PC-3 (cell line): Measurements from ENCODE around the gene ESRRG. TPM values are rescaled to one million over a fixed set of nuclear protein-coding genes. Genes with fewer than 3 reads are reported as not detected.

Experiments
- ATAC-seq: fragments of 200-7000 bp; cut with Tn5 transposase; 2 replicates; pipeline ENCODE4 v1.9.1; 2020; ENCODE audit warnings: mild to moderate bottlenecking, moderate library complexity
- BruUV-seq: library from RNA; stranded (reverse); fragments of 400-500 nt; replicated peaks from 2 replicates; lab custom pipeline; 2021; lab: Mats Ljungman, UMichigan
- CTCF ChIA-PET: fragments of 300-600 bp; sonication (Branson Sonifier 250); formaldehyde crosslinking; loops from one replicate; lab custom pipeline; 2022; ENCODE audit warnings: antibody characterized with exemption; lab: Charles Lee
- POLR2A ChIA-PET: fragments of 300-600 bp; sonication (Branson Sonifier 250); formaldehyde crosslinking; loops from one replicate; lab custom pipeline; 2022; ENCODE audit warnings: antibody characterized with exemption; ENCODE audit not compliant: unreplicated experiment; lab: Charles Lee
- DNase-seq: peaks from one replicate; pipeline ENCODE4 v3.0.0-alpha.2; 2015
- H2AFZ ChIP-seq: fragments of 300-600 bp; sonication (generic); 2 replicates; pipeline ENCODE4 v1.6.0; 2016; ENCODE audit warnings: antibody characterized with exemption, low read length
- H3F3A ChIP-seq: fragments of 300-600 bp; sonication (generic); one replicate; pipeline ENCODE4 v1.6.0; 2017; ENCODE audit warnings: antibody characterized with exemption, low read length, control low read depth, mild to moderate bottlenecking; ENCODE audit not compliant: unreplicated experiment
- H3K27ac ChIP-seq: fragments of 300-600 bp; sonication (generic); 2 replicates; pipeline ENCODE4 v1.5.1; 2016; ENCODE audit warnings: mild to moderate bottlenecking, low read length
- H3K27me3 ChIP-seq: fragments of 300-600 bp; sonication (generic); 2 replicates; pipeline ENCODE4 v1.6.1; 2016; ENCODE audit warnings: low read length, mixed read lengths
- H3K36me3 ChIP-seq: fragments of 300-600 bp; sonication (generic); 2 replicates; pipeline ENCODE4 v1.6.1; 2016; ENCODE audit warnings: low read depth, mixed run types, low read length, mixed read lengths
- H3K4me1 ChIP-seq: fragments of 300-600 bp; sonication (generic); 2 replicates; pipeline ENCODE4 v1.5.1; 2016; ENCODE audit warnings: low read length; ENCODE audit not compliant: insufficient read depth
- H3K4me2 ChIP-seq: fragments of 300-600 bp; sonication (generic); 2 replicates; pipeline ENCODE4 v1.6.0; 2016; ENCODE audit warnings: low read length
- H3K4me3 ChIP-seq: fragments of 300-600 bp; sonication (generic); 2 replicates; pipeline ENCODE4 v1.5.1; 2016; ENCODE audit warnings: mild to moderate bottlenecking, low read length, mixed read lengths
- H3K79me2 ChIP-seq: fragments of 300-600 bp; sonication (generic); 2 replicates; pipeline ENCODE4 v1.6.1; 2017; ENCODE audit warnings: low read length, mixed read lengths
- H3K9ac ChIP-seq: fragments of 300-600 bp; sonication (generic); 2 replicates; pipeline ENCODE4 v1.6.0; 2016; ENCODE audit warnings: mild to moderate bottlenecking, low read length
- H3K9me2 ChIP-seq: fragments of 300-600 bp; sonication (generic); replicated peaks from 2 replicates; pipeline ENCODE4 v1.6.1; 2016; ENCODE audit warnings: mixed run types, low read length, mixed read lengths
- H3K9me3 ChIP-seq: fragments of 300-600 bp; sonication (generic); 2 replicates; pipeline ENCODE4 v1.6.1; 2016; ENCODE audit warnings: low read length, mixed read lengths
- H4K20me1 ChIP-seq: fragments of 300-600 bp; sonication (generic); 2 replicates; pipeline ENCODE4 v1.6.1; 2016; ENCODE audit warnings: low read length, mixed read lengths
- EZH2 ChIP-seq: fragments of 300-600 bp; sonication (generic); IDR thresholded peaks from one replicate; pipeline ENCODE4 v1.6.1; 2017; ENCODE audit warnings: antibody characterized with exemption, mild to moderate bottlenecking, low read length; ENCODE audit not compliant: unreplicated experiment
- EZH2phosphoT487 ChIP-seq: fragments of 300-600 bp; sonication (generic); IDR thresholded peaks from 2 replicates; pipeline ENCODE4 v1.6.1; 2018; ENCODE audit warnings: mild to moderate bottlenecking, antibody characterized with exemption, low read length, borderline replicate concordance
- intact Hi-C: fragments of 100-400 bp; cut with micrococcal nuclease; formaldehyde crosslinking; loops from 2 replicates; pipeline ENCODE4 v1.9.0; 2023
- total RNA-seq: library from RNA; depleted of rRNA; stranded (reverse); fragments of >200 nt; gene quantifications from 2 replicates; pipeline ENCODE4 v1.2.3, GENCODE V29; 2014
- TF ChIP-seq, protein P1 (sequence below): fragments of 300-600 bp; sonication (generic); conservative IDR thresholded peaks from 2 replicates; pipeline ENCODE4 v1.5.1; 2017; ENCODE audit warnings: antibody characterized with exemption, low read depth, mild to moderate bottlenecking, low read length

ESRRG gene
- total RNA-seq, 1 experiment from 2014 or later = 1.7 TPM

DNA sequence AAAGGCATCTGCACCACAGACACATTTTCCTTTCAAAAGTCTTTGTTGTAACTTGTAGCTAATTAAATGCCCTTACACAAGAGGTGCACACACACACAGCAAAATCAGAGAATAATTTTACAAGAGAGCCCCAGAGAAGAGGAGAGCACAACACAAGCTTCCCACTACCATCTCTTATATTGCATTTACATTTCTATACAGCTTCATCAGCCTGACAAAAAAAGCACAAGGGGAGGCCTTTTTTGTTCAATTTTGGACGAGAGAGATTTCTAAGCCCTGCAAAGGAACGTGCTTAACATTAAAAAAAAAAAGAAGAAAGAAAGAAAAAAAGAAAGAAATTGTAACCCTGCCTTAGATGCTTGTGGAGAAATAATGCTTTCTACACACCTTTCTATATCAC, 17.1 kb upstream of the ESRRG start:
- Histone ChIP-seq H3K9ac (no peak overlapping the region), H3K4me3 (no peak overlapping the region), H3K4me2 (no peak overlapping the region), H3K9me3 (no peaks in the 10 kb centered on the region), H3K79me2 (no peaks in the 10 kb centered on the region), H3K27ac (no peak overlapping the region), H3K27me3 (peaks cover 24% of the 10 kb centered on the region), H3F3A (no peaks in the 10 kb centered on the region), H3K36me3 (no peaks in the 10 kb centered on the region), H3K4me1 (no peaks in the 10 kb centered on the region), H3K9me2 (no peaks in the 10 kb centered on the region), H4K20me1 (no peaks in the 10 kb centered on the region), H2AFZ (no peak overlapping the region)
- no peak for DNase-seq
- intact Hi-C loops = loop anchor here (5.0 kb wide), 1 partner anchor 558 kb away; no protein-coding TSS in a partner anchor
- TF ChIP-seq, protein P1, sequence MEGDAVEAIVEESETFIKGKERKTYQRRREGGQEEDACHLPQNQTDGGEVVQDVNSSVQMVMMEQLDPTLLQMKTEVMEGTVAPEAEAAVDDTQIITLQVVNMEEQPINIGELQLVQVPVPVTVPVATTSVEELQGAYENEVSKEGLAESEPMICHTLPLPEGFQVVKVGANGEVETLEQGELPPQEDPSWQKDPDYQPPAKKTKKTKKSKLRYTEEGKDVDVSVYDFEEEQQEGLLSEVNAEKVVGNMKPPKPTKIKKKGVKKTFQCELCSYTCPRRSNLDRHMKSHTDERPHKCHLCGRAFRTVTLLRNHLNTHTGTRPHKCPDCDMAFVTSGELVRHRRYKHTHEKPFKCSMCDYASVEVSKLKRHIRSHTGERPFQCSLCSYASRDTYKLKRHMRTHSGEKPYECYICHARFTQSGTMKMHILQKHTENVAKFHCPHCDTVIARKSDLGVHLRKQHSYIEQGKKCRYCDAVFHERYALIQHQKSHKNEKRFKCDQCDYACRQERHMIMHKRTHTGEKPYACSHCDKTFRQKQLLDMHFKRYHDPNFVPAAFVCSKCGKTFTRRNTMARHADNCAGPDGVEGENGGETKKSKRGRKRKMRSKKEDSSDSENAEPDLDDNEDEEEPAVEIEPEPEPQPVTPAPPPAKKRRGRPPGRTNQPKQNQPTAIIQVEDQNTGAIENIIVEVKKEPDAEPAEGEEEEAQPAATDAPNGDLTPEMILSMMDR = no peak
- TF ChIP-seq EZH2phosphoT487 (no peak), EZH2 (no peak)
- BruUV-seq = no TSS peak
- POLR2A ChIA-PET = interaction anchor here (0.7 kb wide), 2 partner anchors 72 to 946 kb away, joined by 4 to 10 read pairs; no protein-coding TSS in a partner anchor
- CTCF ChIA-PET = interaction anchor here (0.7 kb wide), 1 partner anchor 173 kb away, joined by 4 read pairs; no protein-coding TSS in a partner anchor
- no peak for ATAC-seq

DNA sequence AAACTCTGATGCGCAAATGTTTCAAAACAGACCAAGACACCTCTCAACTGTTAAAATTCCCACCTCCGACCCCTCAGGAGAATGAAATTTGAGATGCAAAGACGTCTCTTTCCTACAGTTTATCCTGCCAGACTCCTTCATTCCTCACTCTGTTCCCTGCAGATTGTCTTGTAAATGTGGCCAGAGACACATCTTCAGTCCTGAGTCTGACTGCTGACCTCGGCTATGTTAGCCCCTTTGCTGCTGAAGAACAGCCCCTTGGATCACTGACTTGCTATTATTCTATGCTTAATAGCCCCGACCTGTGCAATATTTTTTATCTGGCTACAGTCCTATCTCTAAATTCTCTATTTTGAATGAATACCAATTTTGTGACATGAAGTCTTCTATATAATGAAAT, 16.6 kb upstream of the ESRRG start:
- Histone ChIP-seq H4K20me1 (no peaks in the 10 kb centered on the region), H3K79me2 (no peaks in the 10 kb centered on the region), H3K27ac (no peak overlapping the region), H3K4me2 (no peak overlapping the region), H3K4me3 (no peak overlapping the region), H3F3A (no peaks in the 10 kb centered on the region), H3K9ac (no peak overlapping the region), H3K9me3 (no peaks in the 10 kb centered on the region), H3K27me3 (peaks cover 20% of the 10 kb centered on the region), H3K4me1 (no peaks in the 10 kb centered on the region), H2AFZ (no peak overlapping the region), H3K9me2 (no peaks in the 10 kb centered on the region), H3K36me3 (no peaks in the 10 kb centered on the region)
- TF ChIP-seq, protein P1 = no peak
- TF ChIP-seq EZH2 = no peak
- TF ChIP-seq EZH2phosphoT487 = no peak
- intact Hi-C loops = loop anchor here (5.0 kb wide), 1 partner anchor 557 kb away; no protein-coding TSS in a partner anchor
- CTCF ChIA-PET = interaction anchor here (0.7 kb wide), 1 partner anchor 172 kb away, joined by 4 read pairs; no protein-coding TSS in a partner anchor
- no peak for ATAC-seq
- BruUV-seq = no TSS peak
- POLR2A ChIA-PET = interaction anchor here (0.7 kb wide), 1 partner anchor 946 kb away, joined by 10 read pairs; no protein-coding TSS in a partner anchor
- no peak for DNase-seq

DNA sequence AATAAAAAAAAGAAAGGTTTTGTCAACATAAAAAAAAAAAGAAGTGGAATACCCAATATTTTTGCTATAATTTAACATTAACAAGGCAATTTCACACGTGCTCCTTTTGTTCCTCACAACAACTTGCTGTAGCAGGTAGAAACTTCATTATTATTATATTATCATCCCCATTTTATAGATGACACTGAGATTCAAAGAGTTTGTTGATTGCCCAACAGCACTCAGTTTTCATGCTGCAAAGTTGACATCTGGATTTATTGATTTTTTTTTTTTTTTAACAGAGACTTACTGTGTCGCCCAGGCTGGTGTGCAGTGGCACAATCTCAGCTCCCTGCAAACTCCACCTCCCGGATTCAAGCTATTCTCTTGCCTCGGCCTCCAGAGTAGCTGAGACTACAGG, 8.9 kb upstream of the ESRRG start:
- DNase-seq (no peak), ATAC-seq (no peak)
- no peaks in the 10 kb centered on the region for H3K9me2 ChIP-seq
- H3K9me3 ChIP-seq = no peaks in the 10 kb centered on the region
- H3K36me3 ChIP-seq = no peaks in the 10 kb centered on the region
- no TSS peak for BruUV-seq
- TF ChIP-seq EZH2 (no peak), EZH2phosphoT487 (no peak)
- TF ChIP-seq, protein P1 = no peak
- intact Hi-C loops = no loop called here
- CTCF ChIA-PET = no interaction called here
- H2AFZ ChIP-seq = no peak overlapping the region
- no peak overlapping the region for H3K9ac ChIP-seq
- H3K4me3 ChIP-seq = no peak overlapping the region
- POLR2A ChIA-PET = no interaction called here
- peaks cover 13% of the 10 kb centered on the region for H3K27me3 ChIP-seq
- no peaks in the 10 kb centered on the region for H3K79me2 ChIP-seq
- H3K4me2 ChIP-seq = no peak overlapping the region
- no peaks in the 10 kb centered on the region for H3F3A ChIP-seq
- H4K20me1 ChIP-seq = no peaks in the 10 kb centered on the region
- H3K4me1 ChIP-seq = no peaks in the 10 kb centered on the region
- no peak overlapping the region for H3K27ac ChIP-seq
